ENCODE results near the gene CCDC90B.

DNA sequence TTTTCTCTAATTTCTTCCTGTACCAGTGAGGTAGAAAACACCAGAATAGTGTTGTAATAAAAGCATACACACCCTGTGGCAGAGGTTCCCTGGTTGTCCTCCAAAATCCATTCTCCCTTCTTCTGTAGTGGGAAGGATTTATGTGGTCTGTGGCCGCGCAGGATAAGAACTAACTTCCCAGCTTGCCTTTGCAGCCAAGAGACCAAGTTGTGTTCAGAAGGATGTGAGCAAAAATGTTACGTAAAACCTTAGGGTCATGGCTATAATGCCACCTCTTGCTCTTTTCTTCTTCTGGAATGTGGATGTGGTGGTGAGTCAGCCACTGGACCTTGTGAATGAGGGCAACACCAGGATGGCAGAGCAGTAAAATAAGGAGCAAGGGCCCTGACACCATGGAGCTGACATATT is 28.4 kb downstream of the CCDC90B start:
- TF ChIP-seq POLR2A (IDR thresholded peaks at IDR 0.05) = no peak
- TF ChIP-seq, protein P1, sequence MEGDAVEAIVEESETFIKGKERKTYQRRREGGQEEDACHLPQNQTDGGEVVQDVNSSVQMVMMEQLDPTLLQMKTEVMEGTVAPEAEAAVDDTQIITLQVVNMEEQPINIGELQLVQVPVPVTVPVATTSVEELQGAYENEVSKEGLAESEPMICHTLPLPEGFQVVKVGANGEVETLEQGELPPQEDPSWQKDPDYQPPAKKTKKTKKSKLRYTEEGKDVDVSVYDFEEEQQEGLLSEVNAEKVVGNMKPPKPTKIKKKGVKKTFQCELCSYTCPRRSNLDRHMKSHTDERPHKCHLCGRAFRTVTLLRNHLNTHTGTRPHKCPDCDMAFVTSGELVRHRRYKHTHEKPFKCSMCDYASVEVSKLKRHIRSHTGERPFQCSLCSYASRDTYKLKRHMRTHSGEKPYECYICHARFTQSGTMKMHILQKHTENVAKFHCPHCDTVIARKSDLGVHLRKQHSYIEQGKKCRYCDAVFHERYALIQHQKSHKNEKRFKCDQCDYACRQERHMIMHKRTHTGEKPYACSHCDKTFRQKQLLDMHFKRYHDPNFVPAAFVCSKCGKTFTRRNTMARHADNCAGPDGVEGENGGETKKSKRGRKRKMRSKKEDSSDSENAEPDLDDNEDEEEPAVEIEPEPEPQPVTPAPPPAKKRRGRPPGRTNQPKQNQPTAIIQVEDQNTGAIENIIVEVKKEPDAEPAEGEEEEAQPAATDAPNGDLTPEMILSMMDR (IDR thresholded peaks at IDR 0.05) = no peak

All from tibial nerve (tissue), 3 donors.